B cell (primary cell): ENCODE data around the gene BBS7.

Experiments
- EZH2 ChIP-seq: IDR thresholded peaks from 2 replicates; pipeline ENCODE4 v1.6.1; 2012; ENCODE audit warnings: borderline replicate concordance, low read depth, mild to moderate bottlenecking, moderate library complexity, low read length; ENCODE audit not compliant: insufficient read depth, poor library complexity, severe bottlenecking
- TF ChIP-seq, protein P1 (sequence below): fragments of 200-600 bp; IDR thresholded peaks from one replicate; pipeline ENCODE4 v1.8.0; 2022; ENCODE audit warnings: antibody characterized with exemption, mild to moderate bottlenecking

- TF ChIP-seq, protein P1, sequence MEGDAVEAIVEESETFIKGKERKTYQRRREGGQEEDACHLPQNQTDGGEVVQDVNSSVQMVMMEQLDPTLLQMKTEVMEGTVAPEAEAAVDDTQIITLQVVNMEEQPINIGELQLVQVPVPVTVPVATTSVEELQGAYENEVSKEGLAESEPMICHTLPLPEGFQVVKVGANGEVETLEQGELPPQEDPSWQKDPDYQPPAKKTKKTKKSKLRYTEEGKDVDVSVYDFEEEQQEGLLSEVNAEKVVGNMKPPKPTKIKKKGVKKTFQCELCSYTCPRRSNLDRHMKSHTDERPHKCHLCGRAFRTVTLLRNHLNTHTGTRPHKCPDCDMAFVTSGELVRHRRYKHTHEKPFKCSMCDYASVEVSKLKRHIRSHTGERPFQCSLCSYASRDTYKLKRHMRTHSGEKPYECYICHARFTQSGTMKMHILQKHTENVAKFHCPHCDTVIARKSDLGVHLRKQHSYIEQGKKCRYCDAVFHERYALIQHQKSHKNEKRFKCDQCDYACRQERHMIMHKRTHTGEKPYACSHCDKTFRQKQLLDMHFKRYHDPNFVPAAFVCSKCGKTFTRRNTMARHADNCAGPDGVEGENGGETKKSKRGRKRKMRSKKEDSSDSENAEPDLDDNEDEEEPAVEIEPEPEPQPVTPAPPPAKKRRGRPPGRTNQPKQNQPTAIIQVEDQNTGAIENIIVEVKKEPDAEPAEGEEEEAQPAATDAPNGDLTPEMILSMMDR = no peak
- no peak for TF ChIP-seq EZH2
Observed at GRCh38 chr4:121806411-121806810, 63.9 kb downstream of the BBS7 start.
